Left lung (tissue), 10 donors: ENCODE results near the gene PSMB7. TPM values are rescaled to one million over a fixed set of nuclear protein-coding genes. Genes with fewer than 3 reads are reported as not detected.
"Not testable (repeated sequence)": the region's sequence is repeated elsewhere in the genome, so short reads cannot be mapped to it uniquely, and the experiment has no call there.

Experiments used
- ATAC-seq: fragments of 200-7000 bp; cut with Tn5 transposase; one replicate; pipeline ENCODE4 v1.9.1; 2020; ENCODE audit warnings: moderate library complexity
- DNase-seq, 4 donors: peaks; one replicate each; pipeline ENCODE4 v3.0.0-alpha.2; 2013 to 2020
- H3K27ac ChIP-seq, 2 donors: fragments of 200-600 bp; sonication (generic) in 1 of 2; one replicate each; pipeline versions ENCODE4 v1.5.0 to v1.8.0; 2020 to 2021
- H3K27me3 ChIP-seq, 2 donors: fragments of 200-600 bp; sonication (generic) in 1 of 2; one replicate each; pipeline versions ENCODE4 v1.5.0 to v1.8.0; 2020 to 2021
- H3K36me3 ChIP-seq, 2 donors: fragments of 200-600 bp; sonication (generic) in 1 of 2; one replicate each; pipeline versions ENCODE4 v1.5.0 to v1.8.0; 2020 to 2021
- H3K4me1 ChIP-seq, 2 donors: fragments of 200-600 bp; one replicate each; pipeline ENCODE4 v1.8.0; 2021
- H3K4me3 ChIP-seq, 2 donors: fragments of 200-600 bp; sonication (generic) in 1 of 2; one replicate each; pipeline versions ENCODE4 v1.5.0 to v1.8.0; 2020 to 2021; ENCODE audit warnings: mild to moderate bottlenecking in 1 of 2
- H3K9me3 ChIP-seq, 2 donors: fragments of 200-600 bp; sonication (generic) in 1 of 2; one replicate each; pipeline versions ENCODE4 v1.5.0 to v1.8.0; 2020 to 2021
- CTCF ChIP-seq, 2 donors: fragments of 200-600 bp; sonication (generic) in 1 of 2; IDR thresholded peaks; one replicate each; pipeline versions ENCODE4 v1.5.0 to v1.8.0; 2021; ENCODE audit warnings: antibody characterized with exemption in 2 of 2
- intact Hi-C, 2 donors: fragments of 100-400 bp; cut with DNase I; formaldehyde crosslinking; loops; one replicate each; pipeline versions ENCODE4 v1.11.2 to v1.14.2; 2022
- polyA plus RNA-seq, 6 donors: library from polyadenylated mRNA; unstranded; fragments of 120-200 nt; gene quantifications; one replicate each; pipeline ENCODE4 v1.2.1, GENCODE V29; 2013; ENCODE audit not compliant: insufficient read length in 6 of 6
- total RNA-seq, 2 donors: library from RNA; stranded (reverse); fragmentation: NEBNext Ultra II Directional; extraction: Animal tissue kit (Norgen Biotek cat#: 25700); gene quantifications; one replicate each; pipeline ENCODE4 v1.2.1, GENCODE V29; 2021
- donor health status: DM: no; HTN: yes; CAD: no.
- donor health status: DM: no; HTN: no; CAD: no.

The PSMB7 gene
- total and polyA plus RNA-seq, 8 donors, result 86.3 to 220 (median 203) TPM

- H3K27me3 ChIP-seq, result no peaks in the 10 kb centered on the region
- no peaks in the 10 kb centered on the region for H3K36me3 ChIP-seq
- TF ChIP-seq CTCF (IDR thresholded peaks at IDR 0.05), result no peak
- ATAC-seq (no peak), DNase-seq (no peak)
- no peak overlapping the region for H3K27ac ChIP-seq
- H3K9me3 ChIP-seq, result no peaks in the 10 kb centered on the region
- intact Hi-C loops, result no loop called here
- H3K4me3 ChIP-seq, result no peak overlapping the region
- no peaks in the 10 kb centered on the region for H3K4me1 ChIP-seq
Measured at GRCh38 chr9:124429530-124429867, 14.3 kb upstream of the PSMB7 start.

GRCh38 chr9:124428751-124429529 lies 13.7 kb upstream of the PSMB7 start:
- intact Hi-C loops, result no loop called here
- Histone ChIP-seq H3K4me1 (no peaks in the 10 kb centered on the region), H3K27me3 (no peaks in the 10 kb centered on the region), H3K4me3 (no peak overlapping the region), H3K27ac (no peak overlapping the region), H3K9me3 (no peaks in the 10 kb centered on the region), H3K36me3 (no peaks in the 10 kb centered on the region)
- TF ChIP-seq CTCF (IDR thresholded peaks at IDR 0.05), result no peak
- DNase-seq, result no peak
- ATAC-seq, result no peak

- no peaks in the 10 kb centered on the region for H3K36me3 ChIP-seq
- no peak overlapping the region for H3K4me3 ChIP-seq
- TF ChIP-seq CTCF (IDR thresholded peaks at IDR 0.05), result no peak
- intact Hi-C loops, result no loop called here
- no peak overlapping the region for H3K27ac ChIP-seq
- no peaks in the 10 kb centered on the region for H3K27me3 ChIP-seq
- H3K9me3 ChIP-seq, result no peaks in the 10 kb centered on the region
- ATAC-seq, result no peak
- no peak for DNase-seq
- no peaks in the 10 kb centered on the region for H3K4me1 ChIP-seq
Measured at GRCh38 chr9:124427281-124427680, 12.0 kb upstream of the PSMB7 start.

GRCh38 chr9:124426361-124426760 lies 11.1 kb upstream of the PSMB7 start:
- H3K27ac ChIP-seq, result no peak overlapping the region
- TF ChIP-seq CTCF (IDR thresholded peaks at IDR 0.05), result no peak
- no peak for DNase-seq
- no peak for ATAC-seq
- no peak overlapping the region for H3K4me3 ChIP-seq
- no peaks in the 10 kb centered on the region for H3K9me3 ChIP-seq
- no peaks in the 10 kb centered on the region for H3K36me3 ChIP-seq
- intact Hi-C loops, result no loop called here
- H3K4me1 ChIP-seq, result no peaks in the 10 kb centered on the region
- H3K27me3 ChIP-seq, result no peaks in the 10 kb centered on the region

- H3K36me3 ChIP-seq, DNase-seq, H3K27ac ChIP-seq, H3K4me1 ChIP-seq, H3K9me3 ChIP-seq, ATAC-seq, H3K4me3 ChIP-seq, H3K27me3 ChIP-seq, intact Hi-C loops: not testable (repeated sequence)
Measured at GRCh38 chr9:124425733-124426132, 10.5 kb upstream of the PSMB7 start.

- Histone ChIP-seq H3K4me3 (no peak overlapping the region), H3K27ac (no peak overlapping the region), H3K4me1 (no peaks in the 10 kb centered on the region), H3K27me3 (no peaks in the 10 kb centered on the region), H3K9me3 (no peaks in the 10 kb centered on the region), H3K36me3 (no peaks in the 10 kb centered on the region)
- ATAC-seq, result no peak
- intact Hi-C loops, result no loop called here
- TF ChIP-seq CTCF (IDR thresholded peaks at IDR 0.05), result no peak
- DNase-seq, result no peak
Measured at GRCh38 chr9:124423591-124423990, 8.3 kb upstream of the PSMB7 start.
